Islet precursor cell (in vitro differentiated cells): ENCODE results near the gene EIF3K.
"Not testable (repeated sequence)": the region's sequence is repeated elsewhere in the genome, so short reads cannot be mapped to it uniquely, and the experiment has no call there.

ENCODE experiments used
- DNase-seq: peaks from one replicate; pipeline ENCODE4 v3.0.0-alpha.2; 2018

EIF3K gene

GRCh38 chr19:38619361-38620174 is 580 bp downstream of the EIF3K start:
- DNase-seq: no peak

GRCh38 chr19:38624822-38625221 is 5.8 kb downstream of the EIF3K start:
- no peak for DNase-seq

GRCh38 chr19:38626401-38626800 is 7.4 kb downstream of the EIF3K start:
- no peak for DNase-seq

DNA sequence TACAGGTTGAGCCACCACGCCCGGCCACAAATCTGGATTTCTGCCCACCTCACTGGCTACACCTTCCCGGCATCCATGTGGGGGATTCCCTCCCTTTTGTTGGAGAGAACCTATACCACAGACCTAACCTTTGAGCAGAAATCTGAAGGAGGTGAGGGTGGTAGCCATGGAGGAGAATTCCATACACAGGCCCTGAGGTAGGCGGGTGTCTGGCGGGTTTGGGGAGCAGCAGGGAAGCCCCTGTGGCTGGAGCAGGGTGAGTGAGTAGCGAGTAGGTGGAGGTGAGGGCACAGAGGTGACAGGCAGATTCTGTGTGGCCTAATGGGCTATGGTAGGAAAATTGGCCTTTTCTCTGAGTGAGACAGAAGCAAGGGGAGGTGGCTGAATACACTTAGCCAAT is 10.6 kb downstream of the EIF3K start:
- no peak for DNase-seq

DNA sequence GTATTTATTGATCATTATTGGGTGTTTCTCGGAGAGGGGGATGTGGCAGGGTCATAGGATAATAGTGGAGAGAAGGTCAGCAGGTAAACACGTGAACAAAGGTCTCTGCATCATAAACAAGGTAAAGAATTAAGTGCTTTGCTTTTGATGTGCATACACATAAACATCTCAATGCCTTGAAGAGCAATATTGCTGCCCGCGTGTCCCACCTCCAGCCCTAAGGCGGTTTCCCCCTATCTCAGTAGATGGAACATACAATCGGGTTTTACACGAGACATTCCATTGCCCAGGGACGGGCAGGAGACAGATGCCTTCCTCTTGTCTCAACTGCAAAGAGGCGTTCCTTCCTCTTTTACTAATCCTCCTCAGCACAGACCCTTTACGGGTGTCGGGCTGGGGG is 12.3 kb downstream of the EIF3K start:
- not testable (repeated sequence) for DNase-seq

- DNase-seq: not testable (repeated sequence)
Observed at GRCh38 chr19:38631811-38632475, 13.0 kb downstream of the EIF3K start.

DNA sequence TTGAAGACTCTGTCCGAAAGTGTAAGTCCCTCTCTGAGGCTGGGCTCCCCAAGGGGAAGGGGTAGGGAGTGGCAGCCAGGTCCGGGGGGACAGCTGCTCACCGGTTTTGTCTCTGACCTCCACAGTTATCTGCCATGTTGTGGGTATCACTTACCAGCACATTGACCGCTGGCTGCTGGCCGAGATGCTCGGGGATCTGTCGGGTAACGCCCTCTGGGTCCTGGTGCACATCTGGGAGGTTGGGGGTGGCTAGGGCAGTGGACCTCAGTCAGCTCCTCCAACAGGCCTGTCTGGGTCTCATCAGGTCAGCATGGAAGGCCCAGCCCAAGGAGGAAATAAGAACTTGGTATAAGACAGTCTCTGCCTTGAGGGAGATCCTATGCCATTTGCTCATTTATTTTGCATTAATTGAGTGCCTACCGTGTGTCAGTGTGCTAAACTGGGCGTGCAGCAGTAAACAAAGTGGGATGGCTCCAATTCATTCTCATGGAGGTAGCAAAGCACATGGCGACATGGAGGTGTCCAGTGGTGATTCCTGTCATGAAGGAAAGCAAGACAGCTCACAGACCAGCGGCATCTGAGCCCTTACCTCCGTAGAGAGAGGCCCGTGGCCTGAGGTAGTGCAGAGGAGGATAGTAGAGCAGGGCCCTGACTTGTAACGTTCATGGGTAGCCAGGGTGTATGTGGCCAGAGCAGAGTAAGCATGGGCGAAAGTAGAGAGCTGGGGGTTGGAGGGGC is 13.7 kb downstream of the EIF3K start:
- no peak for DNase-seq

GRCh38 chr19:38634757-38635482 is 15.9 kb downstream of the EIF3K start:
- peak; percentile 87 for DNase-seq

- DNase-seq: peak; percentile 63
Observed at GRCh38 chr19:38635483-38636399, 16.8 kb downstream of the EIF3K start.

DNA sequence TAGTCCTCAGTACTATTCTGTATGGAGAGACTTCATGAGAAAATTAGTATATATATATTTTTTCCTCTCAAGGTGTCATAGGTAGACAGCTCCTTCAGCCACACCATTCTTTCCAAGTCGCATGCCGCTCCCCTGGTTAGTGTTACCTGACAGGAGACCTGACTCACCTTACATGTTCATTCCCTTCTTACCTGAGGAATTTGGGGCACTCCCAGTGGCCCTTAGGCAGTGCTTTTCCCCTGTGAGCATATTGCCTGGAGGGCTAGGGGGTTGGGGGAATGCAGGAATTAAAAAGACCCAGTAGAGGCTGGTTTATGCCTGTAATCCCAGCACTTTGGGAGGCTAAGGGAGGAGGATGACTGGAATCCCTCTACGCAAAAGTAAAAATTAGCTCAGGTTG is 19.5 kb downstream of the EIF3K start:
- peak; percentile 91 for DNase-seq

DNA sequence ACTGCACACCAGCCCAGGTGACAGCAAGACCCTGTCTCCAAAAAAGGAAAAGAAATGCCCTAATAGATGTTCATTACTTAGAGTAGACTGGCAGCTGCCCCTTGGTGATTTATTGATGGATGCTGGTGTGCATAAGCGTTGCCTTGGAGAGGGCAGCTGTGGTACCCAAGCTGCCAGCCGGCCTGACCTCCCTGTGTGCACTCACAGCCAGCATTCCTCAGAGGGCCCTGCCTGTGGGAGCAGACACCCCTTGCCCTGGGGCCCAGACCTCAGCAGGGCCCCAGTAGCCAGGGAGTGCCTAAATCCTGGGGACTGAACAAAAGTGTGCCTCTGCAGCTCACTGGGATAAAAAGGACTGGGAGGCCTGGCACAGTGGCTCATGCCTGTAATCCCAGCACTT is 20.7 kb downstream of the EIF3K start:
- DNase-seq: no peak

- DNase-seq: peak; percentile 97
Observed at GRCh38 chr19:38640368-38640767, 21.4 kb downstream of the EIF3K start.

DNA sequence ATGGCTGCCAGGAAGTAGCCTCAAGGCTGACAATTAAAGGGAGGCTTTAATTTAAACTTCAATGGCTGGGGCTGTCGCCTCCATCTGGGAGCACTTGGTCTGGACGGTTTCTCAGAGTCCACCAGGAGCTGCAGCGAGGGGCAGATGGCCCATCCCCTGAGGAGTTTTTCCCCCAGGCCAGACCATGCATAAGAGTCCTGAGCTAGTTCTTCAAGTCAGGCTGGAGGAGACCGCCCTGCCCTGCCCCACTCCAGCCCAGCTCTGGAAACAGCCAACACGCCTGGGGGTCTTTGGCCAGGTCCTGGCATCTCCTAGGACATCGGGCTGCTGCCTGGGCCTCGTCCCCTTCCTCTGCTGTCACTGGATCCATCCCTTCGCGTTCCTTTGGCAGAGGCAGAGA is 23.2 kb downstream of the EIF3K start:
- peak; percentile 89 for DNase-seq

- peak; percentile 86 for DNase-seq
Observed at GRCh38 chr19:38644719-38645118, 25.7 kb downstream of the EIF3K start.

GRCh38 chr19:38647368-38647965 is 28.5 kb downstream of the EIF3K start, which contains the start of gene ACTN4:
TSS of gene ACTN4 (plus strand) at chr19:38647649. CDS start at chr19:38647746, 97 bp downstream.
- DNase-seq: peak; percentile 99

- DNase-seq: no peak
Observed at GRCh38 chr19:38647966-38648768, 29.2 kb downstream of the EIF3K start.

DNA sequence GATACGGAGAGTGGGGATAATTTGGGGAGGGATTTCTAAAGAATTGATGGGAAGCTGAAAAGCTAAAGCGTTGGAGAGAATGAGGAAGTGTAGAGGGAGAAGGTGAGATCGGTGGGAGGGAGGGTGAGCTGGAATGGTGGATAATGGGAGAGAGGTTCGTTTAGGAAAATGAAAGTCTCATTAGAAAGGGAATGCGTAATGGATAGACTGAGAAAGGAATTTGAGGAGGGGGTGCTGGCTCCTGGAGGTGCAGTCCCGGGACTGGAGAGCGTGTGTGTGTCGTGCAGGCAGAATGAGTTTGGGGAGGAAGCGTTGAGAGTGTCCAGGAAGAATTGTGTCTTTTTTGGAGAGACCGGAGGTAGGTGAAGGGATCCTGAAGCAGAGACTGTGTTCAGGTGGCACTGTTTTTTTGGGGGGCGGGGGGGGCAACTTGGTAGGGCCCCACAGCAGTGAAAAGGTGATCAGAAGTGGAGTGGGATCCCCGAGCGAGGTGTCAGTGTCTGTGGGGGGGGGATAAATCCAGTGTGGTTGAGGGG is 29.8 kb downstream of the EIF3K start:
- DNase-seq: no peak

GRCh38 chr19:38649305-38650171 is 30.6 kb downstream of the EIF3K start:
- DNase-seq: no peak

- DNase-seq: no peak
Observed at GRCh38 chr19:38650172-38650775, 31.3 kb downstream of the EIF3K start.
